OCI-LY3 (cell line): ENCODE data around the gene FAM149B1.
"Not testable (repeated sequence)": the region's sequence is repeated elsewhere in the genome, so short reads cannot be mapped to it uniquely, and the experiment has no call there.

ENCODE experiments used
- H2AFZ ChIP-seq: fragments of 200-600, 300-600 bp; shearing (Covaris generic); 2 replicates; pipeline ENCODE4 v1.6.0; 2014; ENCODE audit warnings: antibody characterized with exemption, low read depth, low read length
- H3K27ac ChIP-seq: fragments of 200-600, 300-600 bp; sonication (generic); 2 replicates; pipeline ENCODE4 v1.5.1; 2014; ENCODE audit warnings: mild to moderate bottlenecking, low read length, moderate library complexity, mixed read lengths
- H3K27me3 ChIP-seq: fragments of 200-600, 300-600 bp; sonication (generic); 2 replicates; pipeline ENCODE4 v1.6.1; 2014; ENCODE audit warnings: low read depth, low read length, mixed read lengths
- H3K36me3 ChIP-seq: fragments of 200-600, 300-600 bp; sonication (generic); replicated peaks from 2 replicates; pipeline ENCODE3; 2014; ENCODE audit warnings: low read depth, low read length, mixed read lengths
- H3K4me1 ChIP-seq: fragments of 300-600, 200-600 bp; sonication (generic); 2 replicates; pipeline ENCODE4 v1.6.1; 2014; ENCODE audit warnings: low read length, mixed read lengths
- H3K4me2 ChIP-seq: fragments of 200-600, 300-600 bp; sonication (generic); 2 replicates; pipeline ENCODE4 v1.6.1; 2014; ENCODE audit warnings: low read length, mixed read lengths
- H3K4me3 ChIP-seq: fragments of 300-600, 200-600 bp; sonication (generic); 2 replicates; pipeline ENCODE4 v1.5.1; 2014; ENCODE audit warnings: antibody characterized with exemption, mild to moderate bottlenecking, low read length, moderate library complexity
- H3K79me2 ChIP-seq: fragments of 300-600, 200-600 bp; shearing (Covaris generic); 2 replicates; pipeline ENCODE4 v1.6.1; 2014; ENCODE audit warnings: mild to moderate bottlenecking, low read length, mixed read lengths
- H3K9ac ChIP-seq: fragments of 300-600, 200-600 bp; shearing (Covaris generic); 2 replicates; pipeline ENCODE4 v1.6.0; 2014; ENCODE audit warnings: mild to moderate bottlenecking, low read length, moderate library complexity
- H3K9me3 ChIP-seq: fragments of 200-600, 300-600 bp; shearing (Covaris generic); 2 replicates; pipeline ENCODE4 v1.6.1; 2014; ENCODE audit warnings: low read length, mixed read lengths; ENCODE audit not compliant: insufficient read depth
- H4K20me1 ChIP-seq: fragments of 200-600, 300-600 bp; sonication (generic); 2 replicates; pipeline ENCODE4 v1.6.1; 2016; ENCODE audit warnings: low read length, mixed read lengths; ENCODE audit not compliant: insufficient read depth
- EZH2phosphoT487 ChIP-seq: fragments of 200-600 bp; shearing (Covaris generic); IDR thresholded peaks from 2 replicates; pipeline ENCODE4 v1.6.1; 2018; ENCODE audit warnings: antibody characterized with exemption, mixed run types, low read depth
- TF ChIP-seq, protein P1 (sequence below): fragments of 200-600, 300-600 bp; sonication (generic); IDR thresholded peaks from 2 replicates; pipeline ENCODE4 v1.5.1; 2014; ENCODE audit warnings: antibody characterized with exemption, low read length, low read depth

Gene FAM149B1

DNA sequence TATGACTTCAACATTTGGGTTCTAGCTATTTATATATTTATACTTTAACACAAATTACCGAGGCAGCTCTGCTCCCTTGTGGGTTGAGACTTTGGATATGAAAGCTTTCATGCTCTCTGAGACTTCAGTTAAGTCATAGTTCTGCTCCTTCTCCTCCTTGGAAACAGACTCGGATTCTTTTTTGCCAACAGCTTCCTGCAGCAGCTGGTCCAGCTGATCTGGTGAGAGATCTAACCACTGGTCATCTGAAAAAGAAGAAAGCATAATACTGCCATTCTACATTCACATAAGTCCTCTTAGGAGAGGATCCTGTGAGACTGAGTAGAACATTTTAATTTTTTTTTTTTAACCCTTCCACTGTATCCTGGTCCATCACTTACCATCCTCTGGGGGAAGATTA is 28.7 kb upstream of the FAM149B1 start:
- H3K79me2 ChIP-seq, result no peaks in the 10 kb centered on the region
- peaks cover 5% of the 10 kb centered on the region; the same call in 1 of the 2 replicates for H3K4me1 ChIP-seq
- H3K9ac ChIP-seq, result no peak overlapping the region
- no peak overlapping the region for H3K4me2 ChIP-seq
- H3K27me3 ChIP-seq, result no peaks in the 10 kb centered on the region
- H3K4me3 ChIP-seq, result no peak overlapping the region
- no peak overlapping the region for H2AFZ ChIP-seq
- peaks cover 24% of the 10 kb centered on the region for H3K36me3 ChIP-seq
- no peaks in the 10 kb centered on the region for H3K9me3 ChIP-seq
- no peak overlapping the region for H3K27ac ChIP-seq
- TF ChIP-seq, protein P1, sequence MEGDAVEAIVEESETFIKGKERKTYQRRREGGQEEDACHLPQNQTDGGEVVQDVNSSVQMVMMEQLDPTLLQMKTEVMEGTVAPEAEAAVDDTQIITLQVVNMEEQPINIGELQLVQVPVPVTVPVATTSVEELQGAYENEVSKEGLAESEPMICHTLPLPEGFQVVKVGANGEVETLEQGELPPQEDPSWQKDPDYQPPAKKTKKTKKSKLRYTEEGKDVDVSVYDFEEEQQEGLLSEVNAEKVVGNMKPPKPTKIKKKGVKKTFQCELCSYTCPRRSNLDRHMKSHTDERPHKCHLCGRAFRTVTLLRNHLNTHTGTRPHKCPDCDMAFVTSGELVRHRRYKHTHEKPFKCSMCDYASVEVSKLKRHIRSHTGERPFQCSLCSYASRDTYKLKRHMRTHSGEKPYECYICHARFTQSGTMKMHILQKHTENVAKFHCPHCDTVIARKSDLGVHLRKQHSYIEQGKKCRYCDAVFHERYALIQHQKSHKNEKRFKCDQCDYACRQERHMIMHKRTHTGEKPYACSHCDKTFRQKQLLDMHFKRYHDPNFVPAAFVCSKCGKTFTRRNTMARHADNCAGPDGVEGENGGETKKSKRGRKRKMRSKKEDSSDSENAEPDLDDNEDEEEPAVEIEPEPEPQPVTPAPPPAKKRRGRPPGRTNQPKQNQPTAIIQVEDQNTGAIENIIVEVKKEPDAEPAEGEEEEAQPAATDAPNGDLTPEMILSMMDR, result no peak
- no peak for TF ChIP-seq EZH2phosphoT487
- no peaks in the 10 kb centered on the region for H4K20me1 ChIP-seq

DNA sequence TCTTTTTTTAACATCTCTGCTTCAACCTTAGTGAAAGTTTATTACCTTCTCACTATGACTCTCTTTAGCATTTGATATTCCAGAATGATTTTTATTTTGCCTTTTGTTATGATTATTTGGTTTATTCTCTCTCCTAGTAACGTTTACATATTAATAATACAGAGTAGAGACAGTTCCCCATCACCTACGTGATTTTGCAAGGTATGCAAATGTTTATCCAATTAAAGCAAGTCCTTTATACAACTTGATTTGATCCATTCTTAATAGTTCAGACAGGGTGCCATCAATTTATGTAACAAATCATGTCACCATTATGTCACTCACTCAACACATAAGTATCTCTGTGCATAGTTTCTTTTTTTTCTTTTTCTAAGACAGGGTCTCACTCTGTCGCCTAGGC is 26.3 kb upstream of the FAM149B1 start:
- TF ChIP-seq EZH2phosphoT487, result no peak
- Histone ChIP-seq H3K27me3 (no peaks in the 10 kb centered on the region), H3K9ac (no peak overlapping the region), H3K4me3 (no peak overlapping the region), H3K4me2 (no peak overlapping the region), H3K27ac (no peak overlapping the region), H3K4me1 (peaks cover 5% of the 10 kb centered on the region; the same call in 1 of the 2 replicates), H3K79me2 (no peaks in the 10 kb centered on the region), H4K20me1 (no peaks in the 10 kb centered on the region), H3K9me3 (no peaks in the 10 kb centered on the region), H3K36me3 (peaks cover 16% of the 10 kb centered on the region), H2AFZ (no peak overlapping the region)

DNA sequence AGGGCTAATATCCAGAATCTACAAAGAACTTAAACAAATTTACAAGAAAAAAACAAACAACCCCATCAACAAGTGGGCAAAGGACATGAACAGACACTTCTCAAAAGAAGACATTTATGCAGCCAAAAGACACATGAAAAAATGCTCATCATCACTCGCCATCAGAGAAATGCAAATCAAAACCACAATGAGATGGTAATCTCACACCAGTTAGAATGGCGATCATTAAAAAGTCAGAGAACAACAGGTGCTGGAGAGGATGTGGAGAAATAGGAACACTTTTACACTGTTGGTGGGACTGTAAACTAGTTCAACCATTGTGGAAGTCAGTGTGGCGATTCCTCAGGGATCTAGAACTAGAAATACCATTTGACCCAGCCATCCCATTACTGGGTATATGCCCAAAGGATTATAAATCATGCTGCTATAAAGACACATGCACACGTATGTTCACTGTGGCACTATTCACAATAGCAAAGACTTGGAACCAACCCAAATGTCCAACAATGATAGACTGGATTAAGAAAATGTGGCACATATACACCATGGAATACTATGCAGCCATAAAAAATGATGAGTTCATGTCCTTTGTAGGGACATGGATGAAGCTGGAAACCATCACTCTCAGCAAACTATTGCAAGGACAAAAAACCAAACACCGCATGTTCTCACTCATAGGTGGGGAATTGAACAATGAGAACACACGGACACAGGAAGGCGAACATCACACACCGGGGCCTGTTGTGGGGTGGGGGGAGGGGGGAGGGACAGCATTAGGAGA is 17.1 kb upstream of the FAM149B1 start:
- not testable (repeated sequence) for H3K9ac ChIP-seq, H3K27ac ChIP-seq, H3K4me3 ChIP-seq, H4K20me1 ChIP-seq, H2AFZ ChIP-seq, H3K79me2 ChIP-seq, H3K27me3 ChIP-seq, H3K4me2 ChIP-seq, H3K4me1 ChIP-seq, H3K9me3 ChIP-seq
- peaks cover 19% of the 10 kb centered on the region for H3K36me3 ChIP-seq

DNA sequence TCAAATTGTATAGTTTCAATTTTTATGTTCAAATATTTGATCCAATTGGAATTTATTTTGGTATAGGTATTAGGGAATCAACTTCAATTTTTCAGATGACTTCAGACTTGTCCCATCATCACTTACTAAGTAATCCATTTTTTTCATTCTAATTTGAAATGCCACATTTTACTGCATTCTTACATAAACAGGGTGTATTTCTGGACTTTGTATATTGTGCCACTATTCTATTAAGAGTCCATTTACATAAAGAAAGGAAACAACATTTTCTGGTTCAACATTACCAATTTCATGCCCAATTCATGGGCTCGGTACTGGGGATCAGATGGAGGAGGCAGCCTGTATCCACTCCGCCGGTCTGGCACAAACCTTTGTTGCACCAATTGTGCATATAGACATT is 15.9 kb upstream of the FAM149B1 start:
- peaks cover 10% of the 10 kb centered on the region for H3K4me1 ChIP-seq
- H3K36me3 ChIP-seq, result peaks cover 21% of the 10 kb centered on the region
- no peaks in the 10 kb centered on the region for H4K20me1 ChIP-seq
- H3K9me3 ChIP-seq, result no peaks in the 10 kb centered on the region
- H3K27me3 ChIP-seq, result no peaks in the 10 kb centered on the region
- TF ChIP-seq, protein P1, result no peak
- TF ChIP-seq EZH2phosphoT487, result no peak
- no peaks in the 10 kb centered on the region for H3K79me2 ChIP-seq
- no peak overlapping the region for H2AFZ ChIP-seq
- no peak overlapping the region for H3K4me3 ChIP-seq
- no peak overlapping the region for H3K4me2 ChIP-seq
- no peak overlapping the region for H3K27ac ChIP-seq
- H3K9ac ChIP-seq, result no peak overlapping the region

DNA sequence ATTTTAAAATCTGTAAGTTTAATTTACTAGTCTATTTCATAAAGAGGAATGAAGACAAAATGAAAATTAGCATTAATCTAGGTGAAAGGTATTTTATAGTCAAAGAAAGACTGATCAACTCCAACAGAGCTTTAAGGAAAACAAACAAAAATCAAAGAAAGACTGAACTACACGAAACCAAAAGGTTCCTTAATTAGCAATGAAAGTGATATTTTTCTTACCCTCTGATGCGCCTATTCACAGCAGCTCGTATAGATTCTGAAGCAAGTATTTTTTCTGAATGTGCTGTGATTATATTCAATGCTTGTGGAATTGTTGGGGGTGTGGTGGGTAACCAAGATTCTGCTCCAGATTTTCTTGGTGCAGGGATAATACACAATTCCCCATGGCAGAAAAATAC is 11.9 kb upstream of the FAM149B1 start:
- Histone ChIP-seq H3K79me2 (peaks cover 8% of the 10 kb centered on the region), H2AFZ (no peak overlapping the region), H4K20me1 (no peaks in the 10 kb centered on the region), H3K9ac (no peak overlapping the region), H3K27me3 (no peaks in the 10 kb centered on the region), H3K27ac (no peak overlapping the region), H3K9me3 (no peaks in the 10 kb centered on the region), H3K4me3 (no peak overlapping the region), H3K4me2 (no peak overlapping the region), H3K36me3 (peaks cover 17% of the 10 kb centered on the region), H3K4me1 (no peaks in the 10 kb centered on the region)
- no peak for TF ChIP-seq EZH2phosphoT487
- TF ChIP-seq, protein P1, result no peak
